Measurements from ENCODE around the gene ATP2B2. TPM values are rescaled to one million over a fixed set of nuclear protein-coding genes. Genes with fewer than 3 reads are reported as not detected.

The ATP2B2 gene
- total and polyA plus RNA-seq, 9 of the 15 experiments (the other 6 are each of a cell fraction or from before 2014, with no cell fraction given): 0.06 TPM; not detected in 8

DNA sequence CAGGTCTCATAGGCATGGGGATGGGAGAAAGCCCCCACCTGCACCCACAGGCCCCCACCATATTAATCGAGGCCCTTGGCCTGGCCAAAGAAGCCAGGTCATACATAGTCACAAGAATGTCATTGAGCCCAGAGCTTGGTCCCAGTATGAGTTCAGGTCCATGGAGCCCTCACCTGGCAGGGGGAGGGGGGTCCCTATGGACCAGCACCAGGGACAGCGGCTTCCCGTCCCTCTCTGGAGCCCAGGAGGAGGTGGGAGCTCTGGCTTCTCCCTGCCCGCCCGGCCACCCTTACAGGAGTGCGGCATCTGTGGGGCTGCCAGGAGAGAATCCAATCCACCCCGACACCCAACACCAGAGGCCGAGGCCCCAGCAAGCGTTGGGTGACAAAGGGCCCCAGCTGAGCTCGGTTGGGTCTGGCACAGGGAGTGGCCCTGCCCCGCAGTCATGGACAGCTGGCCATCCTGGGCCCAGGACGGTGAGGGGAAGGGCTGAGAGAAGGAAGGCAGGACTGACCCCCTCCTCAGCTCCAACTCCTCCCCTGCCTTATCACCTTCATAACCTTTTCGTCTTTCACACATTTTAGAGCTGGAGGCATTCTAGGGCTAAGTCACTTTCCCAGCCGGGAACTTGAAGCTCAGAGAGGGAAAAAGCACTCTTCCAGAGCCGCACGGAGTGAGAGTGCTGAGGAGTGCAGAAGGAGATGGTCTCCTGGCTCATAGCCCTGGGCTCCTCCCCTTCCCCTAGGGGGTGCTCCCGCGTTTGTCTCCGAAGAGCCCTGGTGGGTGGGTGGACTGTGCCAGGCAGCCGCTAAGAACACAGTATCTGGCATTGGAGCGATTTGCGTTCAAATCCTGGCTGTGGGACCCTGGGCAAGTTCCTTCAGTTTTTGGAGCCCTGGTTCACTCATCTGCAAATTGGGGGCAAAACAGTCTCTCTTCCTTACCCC lies 54.6 kb downstream of the ATP2B2 start:
- no peak overlapping the region for H3K27ac ChIP-seq (ENCODE audit: extremely low read depth, low read depth, low read length)
- no peak overlapping the region for H3K4me3 ChIP-seq
- H3K9ac ChIP-seq (ENCODE audit: insufficient read depth in 1 of 2, low read depth in 2 of 2, low read length in 2 of 2): no peak overlapping the region
- H3K9me3 ChIP-seq (replicated peaks; ENCODE audit: control insufficient read depth, insufficient read depth, low read depth, low read length): no peaks in the 10 kb centered on the region
- no peaks in the 10 kb centered on the region for H3K79me2 ChIP-seq (ENCODE audit: control insufficient read depth, insufficient read depth, low read length)
- TF ChIP-seq ZNF77 (CRISPR knock-in tag; IDR thresholded peaks at IDR 0.05) (no peak), ZNF263 (CRISPR knock-in tag; IDR thresholded peaks at IDR 0.05; ENCODE audit: borderline replicate concordance) (peak; percentile 85), PCBP1 (IDR thresholded peaks at IDR 0.05; ENCODE audit: low read depth, low read length, poor library complexity, severe bottlenecking) (no peak)
- TF ChIP-seq, protein P1, sequence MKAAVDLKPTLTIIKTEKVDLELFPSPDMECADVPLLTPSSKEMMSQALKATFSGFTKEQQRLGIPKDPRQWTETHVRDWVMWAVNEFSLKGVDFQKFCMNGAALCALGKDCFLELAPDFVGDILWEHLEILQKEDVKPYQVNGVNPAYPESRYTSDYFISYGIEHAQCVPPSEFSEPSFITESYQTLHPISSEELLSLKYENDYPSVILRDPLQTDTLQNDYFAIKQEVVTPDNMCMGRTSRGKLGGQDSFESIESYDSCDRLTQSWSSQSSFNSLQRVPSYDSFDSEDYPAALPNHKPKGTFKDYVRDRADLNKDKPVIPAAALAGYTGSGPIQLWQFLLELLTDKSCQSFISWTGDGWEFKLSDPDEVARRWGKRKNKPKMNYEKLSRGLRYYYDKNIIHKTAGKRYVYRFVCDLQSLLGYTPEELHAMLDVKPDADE (conservative IDR thresholded peaks at IDR 0.05; ENCODE audit: control insufficient read depth, low read depth, low read length): no peak
- TF ChIP-seq, protein P2, sequence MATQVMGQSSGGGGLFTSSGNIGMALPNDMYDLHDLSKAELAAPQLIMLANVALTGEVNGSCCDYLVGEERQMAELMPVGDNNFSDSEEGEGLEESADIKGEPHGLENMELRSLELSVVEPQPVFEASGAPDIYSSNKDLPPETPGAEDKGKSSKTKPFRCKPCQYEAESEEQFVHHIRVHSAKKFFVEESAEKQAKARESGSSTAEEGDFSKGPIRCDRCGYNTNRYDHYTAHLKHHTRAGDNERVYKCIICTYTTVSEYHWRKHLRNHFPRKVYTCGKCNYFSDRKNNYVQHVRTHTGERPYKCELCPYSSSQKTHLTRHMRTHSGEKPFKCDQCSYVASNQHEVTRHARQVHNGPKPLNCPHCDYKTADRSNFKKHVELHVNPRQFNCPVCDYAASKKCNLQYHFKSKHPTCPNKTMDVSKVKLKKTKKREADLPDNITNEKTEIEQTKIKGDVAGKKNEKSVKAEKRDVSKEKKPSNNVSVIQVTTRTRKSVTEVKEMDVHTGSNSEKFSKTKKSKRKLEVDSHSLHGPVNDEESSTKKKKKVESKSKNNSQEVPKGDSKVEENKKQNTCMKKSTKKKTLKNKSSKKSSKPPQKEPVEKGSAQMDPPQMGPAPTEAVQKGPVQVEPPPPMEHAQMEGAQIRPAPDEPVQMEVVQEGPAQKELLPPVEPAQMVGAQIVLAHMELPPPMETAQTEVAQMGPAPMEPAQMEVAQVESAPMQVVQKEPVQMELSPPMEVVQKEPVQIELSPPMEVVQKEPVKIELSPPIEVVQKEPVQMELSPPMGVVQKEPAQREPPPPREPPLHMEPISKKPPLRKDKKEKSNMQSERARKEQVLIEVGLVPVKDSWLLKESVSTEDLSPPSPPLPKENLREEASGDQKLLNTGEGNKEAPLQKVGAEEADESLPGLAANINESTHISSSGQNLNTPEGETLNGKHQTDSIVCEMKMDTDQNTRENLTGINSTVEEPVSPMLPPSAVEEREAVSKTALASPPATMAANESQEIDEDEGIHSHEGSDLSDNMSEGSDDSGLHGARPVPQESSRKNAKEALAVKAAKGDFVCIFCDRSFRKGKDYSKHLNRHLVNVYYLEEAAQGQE (IDR thresholded peaks at IDR 0.05; ENCODE audit: borderline replicate concordance): peak; percentile 82
- TF ChIP-seq, protein P2 (CRISPR knock-in tag; IDR thresholded peaks at IDR 0.05; ENCODE audit: low read depth): no peak
- peaks cover 9% of the 10 kb centered on the region for H4K20me1 ChIP-seq (replicated peaks; ENCODE audit: control insufficient read depth, insufficient read depth, low read length)
- H3K36me3 ChIP-seq (ENCODE audit: control insufficient read depth, insufficient read depth, low read length): no peaks in the 10 kb centered on the region
- in situ Hi-C loops (cut with MboI): no loop called here
- no peaks in the 10 kb centered on the region for H3K9me1 ChIP-seq (ENCODE audit: control insufficient read depth, insufficient read depth, low read length)
- H3K4me2 ChIP-seq (ENCODE audit: insufficient read depth, low read length): no peak overlapping the region
- POLR2A ChIA-PET: interaction anchor here (0.6 kb wide), 2 partner anchors 48 to 439 kb away, joined by 3 read pairs; no protein-coding TSS in a partner anchor
- H3K4me1 ChIP-seq (replicated peaks in 1 of 2; ENCODE audit: control insufficient read depth in 2 of 2, insufficient read depth in 2 of 2, low read length in 2 of 2): no peaks in the 10 kb centered on the region
- DNase-seq (ENCODE audit: extremely low read depth in 1 of 4, low spot score in 3 of 4) (no peak), FAIRE-seq (no peak), ATAC-seq (peak; percentile 54)
- peaks cover 29 to 61% of the 10 kb centered on the region in 2 experiments for H3K27me3 ChIP-seq (ENCODE audit: control insufficient read depth in 2 of 2, insufficient read depth in 2 of 2, low read length in 2 of 2)
- CTCF ChIA-PET (ENCODE audit: low intra/inter-chr PET ratio): no interaction called here
- H2AFZ ChIP-seq (ENCODE audit: low read depth, low read length): no peak overlapping the region
- BruUV-seq (replicated peaks): no TSS peak
- WGBS (ENCODE audit: insufficient coverage, low coverage, missing lambda C conversion rate): 0% methylated on average over 21 of the region's 22 CpGs
- intact Hi-C loops (cut with micrococcal nuclease): no loop called here
